ES-I3 (cell line): ENCODE data around the gene HDAC5.
A peak's percentile ranks its signal among the peaks of the same experiment; 100 is the strongest.
"Not testable (repeated sequence)": the region's sequence is repeated elsewhere in the genome, so short reads cannot be mapped to it uniquely, and the experiment has no call there.

Experiments used
- H3K36me3 ChIP-seq: 2 replicates; pipeline ENCODE4 v1.6.1; 2013; ENCODE audit warnings: mild to moderate bottlenecking, low read length, control low read depth, moderate library complexity; ENCODE audit not compliant: insufficient read depth
- H3K4me1 ChIP-seq: 2 replicates; pipeline ENCODE4 v1.6.1; 2013; ENCODE audit warnings: mild to moderate bottlenecking, control low read depth, low read length; ENCODE audit not compliant: insufficient read depth
- H3K9ac ChIP-seq: 2 replicates; pipeline ENCODE4 v1.6.1; 2013; ENCODE audit warnings: low read depth, mild to moderate bottlenecking, low read length, moderate library complexity
- H3K9me3 ChIP-seq: 2 replicates; pipeline ENCODE4 v1.6.1; 2013; ENCODE audit warnings: mild to moderate bottlenecking, low read length, moderate library complexity; ENCODE audit not compliant: control insufficient read depth, insufficient read depth

The HDAC5 gene

GRCh38 chr17:44120851-44121605 is 2.4 kb downstream of the HDAC5 start:
- H3K36me3 ChIP-seq, result no peaks in the 10 kb centered on the region
- H3K9ac ChIP-seq, result no peak overlapping the region
- no peaks in the 10 kb centered on the region for H3K9me3 ChIP-seq
- H3K4me1 ChIP-seq, result peaks cover 40% of the 10 kb centered on the region

- not testable (repeated sequence) for H3K9ac ChIP-seq, H3K9me3 ChIP-seq, H3K36me3 ChIP-seq
- peaks cover 43% of the 10 kb centered on the region for H3K4me1 ChIP-seq
Observed at GRCh38 chr17:44120281-44120680, 3.2 kb downstream of the HDAC5 start.

GRCh38 chr17:44119798-44120197 is 3.6 kb downstream of the HDAC5 start:
- Histone ChIP-seq H3K9ac (no peak overlapping the region), H3K4me1 (peaks cover 45% of the 10 kb centered on the region), H3K36me3 (no peaks in the 10 kb centered on the region), H3K9me3 (no peaks in the 10 kb centered on the region)

GRCh38 chr17:44119062-44119461 is 4.4 kb downstream of the HDAC5 start:
- Histone ChIP-seq H3K9ac (no peak overlapping the region), H3K36me3 (no peaks in the 10 kb centered on the region), H3K9me3 (no peaks in the 10 kb centered on the region), H3K4me1 (peaks cover 45% of the 10 kb centered on the region)

GRCh38 chr17:44118427-44119050 is 4.9 kb downstream of the HDAC5 start:
- Histone ChIP-seq H3K36me3 (no peaks in the 10 kb centered on the region), H3K4me1 (peaks cover 45% of the 10 kb centered on the region), H3K9me3 (no peaks in the 10 kb centered on the region), H3K9ac (no peak overlapping the region)

GRCh38 chr17:44117351-44117750 is 6.1 kb downstream of the HDAC5 start:
- Histone ChIP-seq H3K4me1 (peaks cover 42% of the 10 kb centered on the region), H3K9me3 (no peaks in the 10 kb centered on the region), H3K9ac (no peak overlapping the region), H3K36me3 (no peaks in the 10 kb centered on the region)

- peaks cover 37% of the 10 kb centered on the region for H3K4me1 ChIP-seq
- no peaks in the 10 kb centered on the region for H3K36me3 ChIP-seq
- H3K9me3 ChIP-seq, result no peaks in the 10 kb centered on the region
- H3K9ac ChIP-seq, result no peak overlapping the region
Observed at GRCh38 chr17:44115585-44116415, 7.6 kb downstream of the HDAC5 start.

- Histone ChIP-seq H3K4me1 (peaks cover 46% of the 10 kb centered on the region), H3K36me3 (no peaks in the 10 kb centered on the region), H3K9me3 (no peaks in the 10 kb centered on the region), H3K9ac (no peak overlapping the region)
Observed at GRCh38 chr17:44113868-44114840, 9.3 kb downstream of the HDAC5 start.

GRCh38 chr17:44113382-44113781 is 10.1 kb downstream of the HDAC5 start:
- Histone ChIP-seq H3K9me3 (no peaks in the 10 kb centered on the region), H3K36me3 (no peaks in the 10 kb centered on the region), H3K4me1 (peaks cover 45% of the 10 kb centered on the region), H3K9ac (no peak overlapping the region)

- H3K9me3 ChIP-seq, result no peaks in the 10 kb centered on the region
- H3K36me3 ChIP-seq, result no peaks in the 10 kb centered on the region
- H3K4me1 ChIP-seq, result peaks cover 46% of the 10 kb centered on the region
- no peak overlapping the region for H3K9ac ChIP-seq
Observed at GRCh38 chr17:44112284-44113280, 10.9 kb downstream of the HDAC5 start.

GRCh38 chr17:44111777-44112176 is 11.7 kb downstream of the HDAC5 start:
- no peaks in the 10 kb centered on the region for H3K9me3 ChIP-seq
- H3K36me3 ChIP-seq, result no peaks in the 10 kb centered on the region
- H3K9ac ChIP-seq, result no peak overlapping the region; the same call in 1 of the 2 replicates
- H3K4me1 ChIP-seq, result peaks cover 41% of the 10 kb centered on the region

- no peaks in the 10 kb centered on the region for H3K36me3 ChIP-seq
- no peaks in the 10 kb centered on the region for H3K9me3 ChIP-seq
- peak overlapping the region; percentile 32; the same call in 1 of the 2 replicates for H3K9ac ChIP-seq
- peaks cover 47% of the 10 kb centered on the region for H3K4me1 ChIP-seq
Observed at GRCh38 chr17:44110823-44111633, 12.4 kb downstream of the HDAC5 start.
